ENCODE data around the gene ZFYVE19.

The ZFYVE19 gene

DNA sequence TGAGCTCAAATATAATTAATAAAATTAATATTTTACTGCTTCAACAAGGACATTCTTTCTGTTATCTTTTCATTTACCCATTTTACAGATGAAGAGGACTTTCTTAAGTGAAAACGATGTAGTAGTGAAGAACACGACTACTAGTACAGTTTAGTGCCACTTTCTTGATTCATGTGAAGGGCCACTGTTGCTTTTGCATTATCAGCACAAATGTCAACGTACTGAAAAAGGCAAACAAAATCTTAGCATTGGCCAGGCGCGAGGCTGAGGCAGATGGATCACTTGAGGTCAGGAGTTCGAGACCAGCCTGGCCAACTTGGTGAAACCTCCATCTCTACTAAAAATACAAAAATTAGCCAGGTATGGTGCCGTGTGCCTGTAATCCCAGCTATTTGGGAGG lies 12.2 kb downstream of the ZFYVE19 start:
- no peaks in the 10 kb centered on the region for H3K36me3 ChIP-seq
- DNase-seq = no peak
- TF ChIP-seq, protein P1, sequence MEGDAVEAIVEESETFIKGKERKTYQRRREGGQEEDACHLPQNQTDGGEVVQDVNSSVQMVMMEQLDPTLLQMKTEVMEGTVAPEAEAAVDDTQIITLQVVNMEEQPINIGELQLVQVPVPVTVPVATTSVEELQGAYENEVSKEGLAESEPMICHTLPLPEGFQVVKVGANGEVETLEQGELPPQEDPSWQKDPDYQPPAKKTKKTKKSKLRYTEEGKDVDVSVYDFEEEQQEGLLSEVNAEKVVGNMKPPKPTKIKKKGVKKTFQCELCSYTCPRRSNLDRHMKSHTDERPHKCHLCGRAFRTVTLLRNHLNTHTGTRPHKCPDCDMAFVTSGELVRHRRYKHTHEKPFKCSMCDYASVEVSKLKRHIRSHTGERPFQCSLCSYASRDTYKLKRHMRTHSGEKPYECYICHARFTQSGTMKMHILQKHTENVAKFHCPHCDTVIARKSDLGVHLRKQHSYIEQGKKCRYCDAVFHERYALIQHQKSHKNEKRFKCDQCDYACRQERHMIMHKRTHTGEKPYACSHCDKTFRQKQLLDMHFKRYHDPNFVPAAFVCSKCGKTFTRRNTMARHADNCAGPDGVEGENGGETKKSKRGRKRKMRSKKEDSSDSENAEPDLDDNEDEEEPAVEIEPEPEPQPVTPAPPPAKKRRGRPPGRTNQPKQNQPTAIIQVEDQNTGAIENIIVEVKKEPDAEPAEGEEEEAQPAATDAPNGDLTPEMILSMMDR (IDR thresholded peaks at IDR 0.05; ENCODE audit: low read depth, low read length) = no peak

DNA sequence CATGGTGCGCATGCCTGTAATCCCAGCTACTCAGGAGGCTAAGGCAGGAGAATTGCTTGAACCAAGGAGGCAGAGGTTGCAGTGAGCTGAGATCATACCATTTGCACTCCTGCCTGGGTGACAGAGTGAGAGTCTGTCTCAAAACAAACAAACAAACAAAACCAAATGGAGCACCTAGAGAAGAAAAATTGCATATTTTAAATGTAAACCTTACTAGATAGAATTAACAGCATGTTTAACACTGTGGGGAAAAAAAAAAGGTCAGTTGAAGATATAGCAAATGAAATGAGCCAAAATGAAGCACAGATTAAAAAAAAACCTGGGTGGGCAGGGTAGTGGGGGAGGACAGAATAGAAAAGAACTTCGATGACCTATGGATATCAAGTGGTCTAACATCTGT lies 14.3 kb downstream of the ZFYVE19 start:
- Histone ChIP-seq H3K36me3 (no peaks in the 10 kb centered on the region), H3K4me3 (ENCODE audit: low read depth, low read length) (no peak overlapping the region), H3K27me3 (no peaks in the 10 kb centered on the region), H3K4me1 (no peaks in the 10 kb centered on the region), H3K9me3 (no peaks in the 10 kb centered on the region)
- no peak for DNase-seq
- TF ChIP-seq, protein P1 (IDR thresholded peaks at IDR 0.05; ENCODE audit: low read depth, low read length) = no peak

More for the DNA sequence above, 12.2 kb downstream of the ZFYVE19 start:
- Histone ChIP-seq H3K4me1 (0 out of 2 replicates have a peak, but pooled peaks cover 5% of the 10 kb centered on the region), H3K9me3 (no peaks in the 10 kb centered on the region), H3K27me3 (no peaks in the 10 kb centered on the region), H3K4me3 (ENCODE audit: low read depth, low read length) (no peak overlapping the region)

DNA sequence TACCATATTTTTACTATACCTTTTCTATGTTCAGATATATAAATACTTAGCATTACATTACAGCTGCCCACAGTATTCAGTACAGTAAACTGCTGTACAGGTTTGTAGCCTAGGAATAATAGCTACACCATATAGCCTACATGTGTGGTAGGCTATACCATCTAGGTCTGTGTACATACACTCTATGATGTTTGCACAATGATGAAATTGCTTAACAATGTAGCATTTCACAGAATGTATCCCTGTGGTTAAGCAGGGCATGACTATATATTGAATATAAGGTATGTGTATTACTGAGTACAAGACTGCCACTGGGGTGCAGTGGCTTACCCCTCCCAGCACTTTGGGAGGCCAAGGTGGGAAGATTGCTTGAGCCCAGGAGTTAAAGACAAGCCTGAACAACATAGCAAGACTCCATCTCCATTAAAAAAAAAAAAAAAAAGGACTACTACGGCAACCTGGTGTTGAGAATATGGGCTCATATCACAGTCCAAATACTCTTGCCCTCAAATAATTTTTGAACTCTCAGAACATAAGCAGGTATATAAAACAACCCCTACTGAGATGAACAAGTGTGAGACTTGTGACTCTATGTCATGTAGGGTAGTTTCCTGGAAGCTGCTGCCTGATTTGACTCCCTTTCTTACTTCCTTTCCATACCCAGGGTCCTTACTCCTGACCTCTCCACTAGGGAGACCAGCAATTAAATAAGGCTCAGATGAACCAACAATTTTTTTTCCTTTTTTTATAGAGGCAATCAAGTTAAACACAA lies 16.9 kb downstream of the ZFYVE19 start:
- no peaks in the 10 kb centered on the region for H3K36me3 ChIP-seq
- H3K27me3 ChIP-seq = no peaks in the 10 kb centered on the region
- no peak overlapping the region for H3K4me3 ChIP-seq (ENCODE audit: low read depth, low read length)
- TF ChIP-seq, protein P1 (IDR thresholded peaks at IDR 0.05; ENCODE audit: low read depth, low read length) = no peak
- DNase-seq = no peak
- H3K9me3 ChIP-seq = no peaks in the 10 kb centered on the region
- no peaks in the 10 kb centered on the region for H3K4me1 ChIP-seq

DNA sequence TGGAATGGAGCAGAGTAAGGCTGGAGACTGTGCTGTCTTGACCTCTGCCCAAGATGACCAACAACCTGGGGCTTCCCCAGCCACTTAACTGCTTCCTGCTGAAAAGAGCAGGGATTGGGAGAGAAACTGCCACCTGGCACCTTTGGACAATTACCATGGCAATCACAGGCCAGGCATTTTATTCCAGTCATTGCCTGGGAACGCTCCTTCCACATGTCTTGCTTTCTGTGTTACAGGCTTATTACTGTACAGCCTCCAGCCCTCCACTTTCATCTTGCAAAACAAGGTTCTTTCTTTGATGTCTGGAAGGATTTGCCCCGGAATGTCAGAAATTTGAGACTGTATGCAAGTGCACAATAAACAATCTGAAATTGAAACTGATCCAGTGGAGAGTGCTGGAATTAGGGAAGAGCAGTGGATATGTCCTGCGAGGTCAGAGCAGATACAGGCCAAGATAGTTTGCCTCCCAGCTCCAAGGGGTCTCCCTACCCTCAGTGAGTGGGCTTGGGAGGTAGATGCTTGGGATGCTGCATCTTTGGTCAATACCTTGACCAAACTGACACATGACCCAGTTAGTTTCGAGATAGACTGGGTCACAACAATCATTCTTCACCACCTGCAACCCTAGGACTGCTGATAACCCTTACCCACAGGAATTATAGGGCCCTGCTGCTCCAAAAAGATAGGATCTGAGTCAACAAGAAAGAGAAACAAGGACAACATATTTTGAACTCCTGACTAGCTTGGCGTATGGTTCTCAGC lies 19.0 kb downstream of the ZFYVE19 start:
- DNase-seq = no peak
- Histone ChIP-seq H3K9me3 (no peaks in the 10 kb centered on the region), H3K27me3 (no peaks in the 10 kb centered on the region), H3K4me1 (no peaks in the 10 kb centered on the region), H3K36me3 (no peaks in the 10 kb centered on the region), H3K4me3 (ENCODE audit: low read depth, low read length) (no peak overlapping the region)
- TF ChIP-seq, protein P1 (IDR thresholded peaks at IDR 0.05; ENCODE audit: low read depth, low read length) = no peak

DNA sequence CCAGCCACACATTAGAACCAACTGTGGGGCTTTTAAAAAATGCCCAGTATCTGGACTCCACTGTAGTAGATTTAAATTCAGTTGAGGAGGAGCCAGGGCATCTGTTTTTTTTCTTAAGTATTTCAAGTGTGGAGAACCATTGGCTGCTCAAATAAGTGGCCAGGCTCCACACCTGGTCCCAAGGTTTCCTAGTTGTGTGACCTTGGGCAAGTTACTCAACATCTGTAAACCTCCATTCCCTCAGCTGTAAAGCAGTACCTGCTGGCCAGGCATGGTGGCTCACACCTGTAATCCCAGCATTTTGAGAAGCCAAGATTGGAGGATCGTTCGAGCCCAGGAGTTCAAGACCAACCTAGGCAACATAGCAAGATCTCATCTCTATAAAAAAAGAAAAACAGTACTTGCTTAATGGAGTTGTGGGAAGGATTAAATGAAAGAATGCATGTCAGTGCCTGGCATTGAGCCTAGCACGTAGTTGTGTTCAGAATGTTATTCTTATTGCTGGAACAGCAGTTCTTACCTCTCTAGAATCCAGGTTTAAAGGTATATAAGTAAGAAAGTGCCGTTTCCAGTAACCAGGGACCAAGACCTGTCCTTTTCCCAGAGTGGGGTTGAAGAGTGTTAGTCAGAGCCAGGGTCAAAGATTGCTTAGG lies 19.7 kb downstream of the ZFYVE19 start:
- TF ChIP-seq, protein P1 (IDR thresholded peaks at IDR 0.05; ENCODE audit: low read depth, low read length) = no peak
- Histone ChIP-seq H3K9me3 (no peaks in the 10 kb centered on the region), H3K4me1 (no peaks in the 10 kb centered on the region), H3K4me3 (ENCODE audit: low read depth, low read length) (no peak overlapping the region), H3K36me3 (no peaks in the 10 kb centered on the region), H3K27me3 (no peaks in the 10 kb centered on the region)
- DNase-seq = no peak
